ENCODE data around the gene SLC7A4.
"Not testable (repeated sequence)": the region's sequence is repeated elsewhere in the genome, so short reads cannot be mapped to it uniquely, and the experiment has no call there.

Gene SLC7A4

DNA sequence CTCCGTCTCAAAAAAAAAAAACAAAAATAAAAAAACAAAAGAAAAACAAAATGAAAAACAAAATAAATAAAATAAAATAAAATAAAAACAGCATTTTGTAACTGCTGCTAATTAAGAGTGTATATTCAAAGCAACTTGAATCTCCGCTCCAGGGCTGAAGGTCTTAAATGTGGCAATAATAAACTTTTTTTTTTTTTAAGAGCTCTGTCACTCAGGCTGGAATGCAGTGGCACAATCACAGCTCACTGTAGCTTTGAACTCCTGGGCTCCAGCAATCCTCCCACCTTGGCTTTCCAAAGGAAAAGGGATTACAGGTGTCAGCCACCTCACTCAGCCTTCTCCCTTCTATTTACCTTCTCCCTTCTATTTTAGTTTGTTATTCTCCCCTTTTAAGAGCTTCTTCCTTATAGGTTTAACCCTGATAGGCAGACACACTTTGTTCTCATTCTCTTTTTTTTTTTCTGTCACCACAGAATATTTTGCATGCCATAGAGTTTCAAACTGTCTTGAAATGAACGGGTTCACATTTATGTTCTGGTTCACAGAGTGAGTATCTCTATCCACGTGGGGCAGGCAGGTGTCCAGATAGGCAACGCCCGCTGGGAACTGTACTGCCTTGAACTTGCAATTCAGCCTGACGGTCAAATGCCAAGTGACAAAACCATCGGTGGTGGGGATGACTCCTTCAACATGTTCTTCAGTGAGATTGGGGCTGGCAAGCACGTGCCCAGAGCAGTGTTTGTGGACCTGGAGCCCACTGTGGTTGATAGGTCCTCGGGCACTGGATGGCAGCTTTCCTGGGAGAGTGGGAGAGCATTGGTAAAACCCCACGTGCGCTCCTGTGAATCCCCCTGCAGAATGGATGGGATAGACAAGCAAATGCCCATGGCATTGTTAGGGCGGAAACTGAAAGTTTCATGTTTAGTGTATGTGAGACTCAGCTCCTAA is 32.8 kb upstream of the SLC7A4 start:
- no peak for DNase-seq (ENCODE audit: low read depth)

DNA sequence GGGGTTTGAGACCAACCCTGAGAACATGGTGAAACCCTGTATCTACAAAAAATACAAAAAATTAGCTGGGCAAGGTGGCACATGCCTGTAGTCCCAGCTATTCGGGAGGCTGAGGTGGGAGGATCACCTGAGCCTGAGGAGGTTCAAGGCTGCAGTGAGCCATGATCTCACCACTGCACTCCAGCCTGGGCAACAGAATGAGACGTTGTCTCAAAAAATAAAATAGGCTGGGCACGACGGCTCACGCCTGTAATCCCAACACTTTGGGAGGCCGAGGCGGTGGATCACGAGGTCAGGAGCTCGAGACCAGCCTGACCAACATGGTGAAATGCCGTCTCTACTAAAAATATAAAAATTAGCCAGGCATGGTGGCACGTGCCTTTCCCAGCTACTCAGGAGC is 32.1 kb upstream of the SLC7A4 start:
- not testable (repeated sequence) for DNase-seq (ENCODE audit: low read depth)

DNA sequence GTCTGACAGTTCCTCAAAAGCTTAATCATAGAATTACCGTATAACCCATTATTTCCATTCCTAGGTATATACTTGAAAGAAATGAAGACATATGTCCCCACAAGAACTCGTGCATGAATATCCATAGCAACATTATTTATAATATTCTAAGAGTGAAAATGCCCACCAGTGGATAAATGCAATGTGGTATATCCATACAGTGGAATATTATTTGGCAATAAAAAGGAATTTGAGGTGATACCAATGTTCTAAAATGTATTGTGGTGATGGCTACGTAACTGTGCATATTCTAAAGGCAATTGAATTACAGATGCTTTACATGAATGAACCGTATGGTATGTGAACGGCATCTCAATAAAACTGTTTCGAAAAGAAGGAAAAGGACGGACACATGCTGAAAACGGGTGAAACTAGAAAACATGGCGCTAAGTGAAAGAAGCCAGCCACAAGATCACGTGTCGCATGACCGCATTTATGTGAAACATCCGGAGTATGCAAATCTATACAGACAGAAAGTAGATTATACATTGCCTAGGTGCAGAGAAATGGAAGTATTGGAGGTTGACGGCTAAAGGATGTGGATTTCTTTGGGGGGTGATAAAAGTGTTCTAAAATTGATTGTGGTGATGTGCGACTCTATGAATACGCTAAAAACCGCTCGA is 29.4 kb upstream of the SLC7A4 start:
- DNase-seq (ENCODE audit: low read depth), result not testable (repeated sequence)

DNA sequence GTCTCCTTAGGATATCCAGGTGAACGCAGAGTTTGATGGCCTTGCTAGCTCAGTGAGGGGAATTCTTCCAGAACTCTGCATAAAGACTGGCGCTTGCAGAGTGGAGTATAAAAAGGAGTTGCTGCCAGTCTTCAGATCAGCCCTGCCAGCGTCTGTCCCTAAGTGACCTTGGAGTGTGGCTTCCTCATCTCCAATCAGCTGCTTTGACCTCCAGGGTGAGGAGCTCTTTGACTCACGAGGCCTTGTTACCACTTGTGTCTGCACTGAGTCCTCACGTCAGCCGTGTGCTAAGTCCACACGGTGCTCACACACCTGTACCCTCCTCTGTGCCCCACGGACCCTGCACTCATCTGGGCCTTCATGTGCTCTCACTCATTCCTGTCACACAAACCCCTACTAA is 28.0 kb upstream of the SLC7A4 start:
- not testable (repeated sequence) for DNase-seq (ENCODE audit: low read depth)

DNA sequence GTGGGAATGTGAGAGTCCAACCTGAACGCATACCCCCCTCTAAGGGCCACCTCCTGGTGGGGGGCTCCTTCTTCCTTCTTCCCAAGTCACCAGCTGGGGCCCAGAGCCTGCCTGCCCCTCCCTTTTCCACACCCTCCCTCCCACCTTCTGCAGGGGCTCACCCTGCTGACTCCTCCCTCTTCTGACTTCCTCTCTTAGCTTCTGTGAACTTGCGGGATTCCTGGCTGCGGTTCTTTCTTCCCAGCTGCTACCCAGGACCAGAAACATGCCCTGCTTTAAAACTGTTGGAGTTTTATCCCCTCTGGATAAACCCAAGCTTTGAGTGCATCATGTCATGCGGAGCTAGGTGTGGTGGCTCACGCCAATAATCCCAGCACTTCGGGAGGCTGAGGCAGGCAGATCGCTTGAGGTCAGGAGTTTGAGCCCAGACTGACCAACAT is 23.5 kb upstream of the SLC7A4 start:
- no peak for DNase-seq (ENCODE audit: low read depth)

DNA sequence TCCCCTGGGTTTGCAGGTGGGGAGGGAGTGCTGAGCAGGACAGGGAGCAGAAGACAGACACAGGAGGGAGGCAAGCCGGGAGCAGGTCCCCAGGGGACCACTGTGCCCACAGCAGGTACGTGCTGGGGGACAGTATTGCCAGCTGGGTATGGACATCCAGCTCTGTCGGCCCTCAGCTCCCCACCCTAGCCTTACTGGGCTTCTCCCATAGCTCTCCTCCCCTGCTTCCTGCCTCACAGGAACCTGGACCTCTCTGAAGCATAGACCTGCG is 23.1 kb upstream of the SLC7A4 start:
- DNase-seq (ENCODE audit: low read depth), result no peak

DNA sequence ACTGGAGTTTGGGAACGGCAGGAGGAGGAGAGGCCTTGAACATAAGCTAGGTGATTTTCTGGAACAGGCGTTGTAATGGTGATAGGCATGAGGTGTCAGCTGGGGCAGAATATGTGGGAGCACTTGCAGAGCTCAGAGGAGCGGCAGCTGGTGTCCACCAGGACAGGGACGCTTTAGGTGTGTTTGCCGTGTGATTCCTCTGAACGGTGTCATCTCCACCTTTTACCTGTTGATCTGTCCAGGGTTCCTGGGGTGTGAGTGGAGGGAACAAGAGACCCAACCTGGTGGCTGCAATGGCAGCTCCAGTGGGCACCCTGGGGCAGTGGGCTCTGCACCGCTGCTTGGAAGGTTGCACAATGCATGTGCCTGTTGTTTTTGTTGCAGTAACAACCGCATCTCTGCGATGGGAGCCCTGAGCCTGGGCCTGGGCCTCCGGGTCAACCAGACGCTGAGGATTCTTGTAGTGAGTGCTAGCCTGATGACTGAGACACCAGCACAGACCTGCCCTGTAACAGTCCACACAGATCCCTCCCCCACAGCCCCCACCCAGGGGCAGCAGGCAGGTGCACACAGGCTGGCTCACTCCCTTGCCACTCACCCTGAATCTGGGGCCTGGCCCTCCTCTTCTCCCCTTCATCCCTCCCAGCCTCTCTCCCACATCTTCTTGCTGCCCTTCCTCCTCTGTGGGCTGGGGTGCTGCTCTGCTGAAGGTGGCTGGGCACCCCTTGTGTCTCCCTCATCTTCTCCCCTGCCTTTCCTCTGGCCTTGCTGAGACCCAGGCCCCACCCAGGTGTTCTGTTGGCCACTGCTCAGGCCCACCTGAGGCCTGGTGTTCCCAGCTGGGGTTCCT is 22.6 kb upstream of the SLC7A4 start:
- DNase-seq (ENCODE audit: low read depth), result no peak

DNA sequence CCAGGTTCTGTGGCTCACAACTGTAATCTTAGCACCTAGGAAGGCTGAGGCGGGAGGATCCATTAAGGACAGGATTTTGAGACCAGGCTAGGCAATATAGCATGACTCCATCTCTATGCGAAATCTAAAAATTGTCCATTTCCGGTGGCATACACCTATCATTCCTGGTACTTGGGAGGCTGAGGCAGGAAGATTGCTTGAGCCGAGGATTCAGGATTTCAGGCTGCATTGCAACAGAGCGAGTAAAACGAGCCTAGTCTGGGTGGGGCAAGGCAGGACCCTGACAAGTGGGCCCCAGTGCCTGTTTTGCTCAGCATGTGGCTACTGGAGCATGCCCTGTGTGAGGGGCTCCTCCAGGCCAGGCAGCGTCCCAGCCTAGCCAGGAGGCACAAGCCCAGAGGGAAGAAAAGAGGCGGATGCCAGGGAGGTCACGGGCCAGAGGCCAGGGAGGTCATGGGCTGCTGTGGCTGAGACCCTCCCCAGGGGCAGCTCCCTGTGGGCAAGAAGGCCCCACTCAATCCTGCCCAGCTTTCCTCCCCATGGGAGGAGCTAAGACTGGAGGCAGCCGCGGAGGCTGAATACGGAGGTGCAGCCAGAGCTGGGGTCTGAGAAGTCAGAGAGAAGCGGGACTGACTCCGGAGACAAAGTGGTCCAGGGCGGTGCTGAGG is 21.8 kb upstream of the SLC7A4 start:
- DNase-seq (ENCODE audit: low read depth), result no peak

DNA sequence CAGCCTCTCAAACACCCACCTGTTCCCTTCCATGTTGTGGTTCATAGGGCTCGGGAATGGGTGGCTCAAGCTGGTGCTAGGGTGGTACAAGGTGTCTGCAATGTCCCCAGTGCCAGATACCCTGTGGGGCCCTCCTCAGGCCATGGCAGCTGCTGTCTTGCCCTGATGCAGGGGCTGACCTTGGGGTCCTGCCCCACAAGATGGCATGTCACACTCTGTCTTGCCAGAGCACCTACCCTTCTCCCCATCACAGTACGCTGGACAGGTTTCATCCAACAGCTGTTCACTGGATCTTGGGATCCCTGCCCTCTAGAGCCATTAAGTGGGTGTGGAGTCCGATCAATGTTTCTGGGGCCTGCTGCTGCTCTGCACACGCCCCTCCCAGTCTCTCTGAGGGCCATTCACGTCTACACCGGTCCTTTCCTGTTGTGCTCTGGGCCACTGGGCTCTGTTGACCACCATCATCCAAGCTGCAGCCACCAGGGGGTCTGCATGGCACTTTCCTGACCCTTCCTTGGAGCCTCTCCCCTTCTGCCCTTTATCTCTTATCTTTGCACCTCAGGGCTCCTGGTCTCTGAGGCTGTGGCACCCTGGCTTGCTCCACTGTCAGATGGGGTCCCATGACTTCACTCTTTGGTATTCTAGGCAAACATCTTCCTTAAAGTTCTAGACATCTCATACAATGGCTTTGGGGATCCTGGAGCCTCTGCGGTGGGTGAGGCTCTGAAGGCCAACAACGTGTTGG is 20.5 kb upstream of the SLC7A4 start:
- no peak for DNase-seq (ENCODE audit: low read depth)

DNA sequence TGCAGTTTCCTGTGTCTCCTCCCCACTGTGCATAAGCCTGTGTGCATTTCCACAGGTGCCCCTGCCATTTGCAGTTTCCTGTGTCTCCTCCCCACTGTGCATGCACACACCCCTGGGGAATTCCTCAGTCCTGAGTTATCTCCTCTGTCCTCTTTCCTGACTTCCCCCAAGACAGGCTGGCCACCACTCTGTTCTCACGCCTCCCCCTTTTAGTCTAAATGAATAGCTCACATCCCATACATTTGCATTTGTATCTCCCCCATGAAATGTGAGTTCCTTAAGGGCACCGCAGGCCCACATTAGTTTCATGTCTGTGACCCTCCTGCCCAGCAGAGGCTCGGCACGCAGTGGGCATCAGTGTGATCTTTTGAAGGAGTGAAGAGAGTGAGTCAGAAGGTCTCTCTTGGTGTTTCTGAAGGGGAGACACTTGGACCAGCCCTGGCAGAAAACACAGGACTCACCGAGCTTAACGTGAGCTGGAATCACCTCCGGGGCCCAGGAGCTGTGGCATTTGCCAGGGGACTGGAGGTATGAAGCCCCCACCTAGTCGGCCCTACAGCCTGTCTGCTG is 19.6 kb upstream of the SLC7A4 start:
- DNase-seq (ENCODE audit: low read depth), result no peak

DNA sequence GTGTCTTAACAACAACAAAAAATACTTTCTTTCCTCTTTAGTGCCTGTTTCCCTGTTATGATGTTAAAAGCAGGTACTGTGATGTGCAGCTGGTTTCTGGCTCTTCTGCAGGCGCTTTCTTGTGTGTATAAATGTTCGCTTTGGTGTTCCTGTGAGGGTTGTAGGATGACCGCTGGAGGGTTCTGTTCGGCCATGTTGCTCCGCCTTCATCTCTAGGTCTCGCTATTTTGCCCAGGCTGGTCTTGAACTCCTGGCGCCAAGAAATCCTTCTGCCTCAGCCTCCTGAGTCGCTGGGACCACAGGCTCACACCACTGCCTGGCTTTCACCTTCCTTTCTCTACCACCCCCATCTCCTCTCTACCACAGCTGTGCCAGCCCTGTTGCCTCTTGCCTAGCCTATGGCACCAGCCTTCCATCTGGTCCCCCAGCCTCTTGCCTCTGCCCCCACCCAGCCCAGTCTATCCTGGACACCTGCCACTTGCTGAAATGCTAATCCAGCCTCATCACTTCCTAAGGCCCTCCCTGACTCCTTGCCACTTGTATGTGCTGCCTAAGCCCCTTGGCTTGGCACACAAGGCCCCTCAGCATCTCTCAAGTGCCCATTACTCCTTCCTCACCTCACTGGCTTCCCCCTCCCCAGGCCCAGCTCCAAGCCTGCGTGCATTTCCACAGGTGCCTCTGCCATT is 18.9 kb upstream of the SLC7A4 start:
- no peak for DNase-seq (ENCODE audit: low read depth)

DNA sequence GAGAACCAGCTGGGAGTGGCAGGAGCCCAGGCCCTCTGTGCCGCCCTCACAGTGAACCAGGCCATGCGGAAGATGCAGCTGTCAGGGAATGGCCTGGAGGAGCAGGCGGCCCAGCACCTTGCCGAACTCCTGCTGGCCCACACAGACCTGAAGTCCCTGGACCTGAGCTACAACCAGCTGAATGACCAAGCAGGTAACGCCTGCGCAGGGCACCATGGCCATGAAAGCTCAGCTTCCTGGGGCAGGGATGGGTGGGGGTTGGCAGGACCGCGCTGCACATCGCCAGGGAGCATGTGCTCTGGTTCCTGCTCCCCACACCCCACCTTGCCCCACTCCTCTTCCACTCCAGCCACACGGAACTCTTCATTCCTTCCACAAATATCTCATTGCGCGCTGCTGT is 16.6 kb upstream of the SLC7A4 start:
- not testable (repeated sequence) for DNase-seq (ENCODE audit: low read depth)

DNA sequence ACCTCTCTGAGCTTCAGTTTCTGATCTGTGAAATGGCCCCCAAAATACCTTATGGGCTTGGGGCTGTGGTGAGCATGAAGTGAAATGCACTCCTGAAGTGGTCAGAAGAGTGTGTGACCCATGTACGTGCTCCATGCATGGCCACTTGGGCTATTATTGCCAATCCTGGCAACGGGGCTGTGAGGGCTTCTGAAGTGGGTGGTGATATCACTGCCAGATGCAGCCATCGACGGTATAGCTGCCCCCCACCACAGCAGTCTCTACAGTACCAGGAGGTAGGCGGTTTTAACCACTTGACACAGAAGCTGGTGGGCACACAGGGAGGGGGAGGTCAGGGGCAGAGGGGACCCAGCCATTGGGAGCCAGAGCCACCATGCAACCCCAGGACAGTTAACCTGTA is 16.1 kb upstream of the SLC7A4 start:
- not testable (repeated sequence) for DNase-seq (ENCODE audit: low read depth)

DNA sequence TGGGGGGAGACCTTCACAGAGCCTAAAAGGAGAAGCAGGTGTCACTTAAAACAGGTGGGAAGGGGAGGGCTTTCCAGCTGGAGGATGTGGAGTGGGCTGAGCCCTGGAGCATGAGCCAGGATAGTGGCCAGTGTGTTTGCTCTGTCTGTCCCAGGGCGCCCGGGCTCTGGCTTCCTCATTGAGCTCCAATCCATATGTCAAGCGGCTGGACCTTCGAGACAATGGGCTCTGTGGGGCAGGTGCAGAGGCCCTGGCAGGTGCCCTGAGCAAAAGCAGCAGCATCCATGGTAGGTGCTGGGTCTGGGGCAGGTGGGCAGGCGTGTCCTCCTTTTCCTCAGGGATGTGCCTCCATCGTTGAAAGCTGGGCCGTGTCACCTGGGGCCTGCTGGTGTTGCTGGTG is 15.4 kb upstream of the SLC7A4 start:
- no peak for DNase-seq (ENCODE audit: low read depth)

DNA sequence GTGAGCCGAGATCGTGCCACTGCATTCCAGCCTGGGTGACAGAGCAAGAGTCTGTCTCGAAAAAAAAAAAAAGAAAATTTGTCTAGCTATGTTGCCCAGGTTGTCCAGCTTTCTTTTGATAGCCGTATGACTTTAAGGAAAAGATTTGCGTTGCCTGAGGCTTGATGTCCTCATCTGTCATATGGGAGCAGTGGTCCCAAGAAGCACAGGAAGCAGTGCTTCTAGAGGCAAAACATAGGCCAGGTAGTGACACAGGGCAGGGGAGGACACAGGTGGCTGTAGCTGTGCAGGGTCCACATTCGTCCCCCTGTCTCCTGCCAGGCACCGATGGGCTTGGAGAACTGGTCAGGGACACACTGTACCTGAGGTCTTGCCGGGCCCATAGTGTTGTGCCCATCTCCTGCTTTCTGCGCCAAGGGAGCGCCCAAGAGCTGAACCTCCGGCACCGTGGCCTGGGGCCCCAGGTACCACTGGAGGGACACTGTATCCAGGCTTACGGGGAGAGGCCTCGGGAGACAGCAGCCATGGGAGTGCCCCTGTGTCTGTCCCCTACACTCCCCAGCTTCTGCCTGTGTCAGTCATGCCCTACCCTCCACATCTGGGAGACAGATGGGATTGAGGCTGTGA is 14.8 kb upstream of the SLC7A4 start:
- DNase-seq (ENCODE audit: low read depth), result no peak

DNA sequence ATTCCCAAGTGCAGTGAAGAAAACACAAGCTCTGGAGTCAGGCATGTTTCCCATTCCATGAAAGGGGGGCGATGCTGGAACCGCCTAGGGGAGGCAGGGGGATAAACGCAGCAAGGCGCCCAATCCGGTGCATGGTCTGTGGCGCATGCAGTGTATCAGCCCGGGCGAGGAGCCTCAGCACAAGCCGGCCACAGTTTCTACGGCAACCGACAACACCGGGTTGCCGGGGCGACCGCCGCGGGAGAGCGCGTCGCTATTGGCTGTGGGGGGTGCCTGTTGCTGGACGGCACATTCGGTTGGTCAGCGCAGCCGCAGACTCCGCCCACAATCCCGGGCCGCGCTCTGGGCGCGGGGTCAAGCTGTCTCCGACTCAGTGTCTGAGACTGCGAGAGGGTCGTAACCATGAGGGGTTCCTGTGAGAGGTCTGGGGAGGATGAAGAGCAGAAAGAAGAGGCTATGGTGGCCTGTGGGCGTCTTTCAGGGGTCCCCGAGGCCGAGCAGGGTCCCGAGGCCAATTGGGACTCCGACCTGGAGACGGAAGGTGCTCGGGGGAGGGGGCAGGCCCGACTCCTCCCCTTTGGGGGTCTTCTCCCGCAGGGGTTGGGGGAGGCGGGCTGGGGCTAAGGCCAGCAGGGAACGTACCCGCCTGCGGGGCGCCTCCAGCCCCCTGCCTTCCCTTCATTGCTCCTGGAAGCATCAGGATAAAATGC is 13.4 kb upstream of the SLC7A4 start, which contains the start of gene LRRC74B:
Gene LRRC74B (plus strand): TSS at position 362 of the 710 bp plus-strand sequence. CDS start 41 bp downstream, at position 403.
- DNase-seq (ENCODE audit: low read depth), result peak; percentile 48

DNA sequence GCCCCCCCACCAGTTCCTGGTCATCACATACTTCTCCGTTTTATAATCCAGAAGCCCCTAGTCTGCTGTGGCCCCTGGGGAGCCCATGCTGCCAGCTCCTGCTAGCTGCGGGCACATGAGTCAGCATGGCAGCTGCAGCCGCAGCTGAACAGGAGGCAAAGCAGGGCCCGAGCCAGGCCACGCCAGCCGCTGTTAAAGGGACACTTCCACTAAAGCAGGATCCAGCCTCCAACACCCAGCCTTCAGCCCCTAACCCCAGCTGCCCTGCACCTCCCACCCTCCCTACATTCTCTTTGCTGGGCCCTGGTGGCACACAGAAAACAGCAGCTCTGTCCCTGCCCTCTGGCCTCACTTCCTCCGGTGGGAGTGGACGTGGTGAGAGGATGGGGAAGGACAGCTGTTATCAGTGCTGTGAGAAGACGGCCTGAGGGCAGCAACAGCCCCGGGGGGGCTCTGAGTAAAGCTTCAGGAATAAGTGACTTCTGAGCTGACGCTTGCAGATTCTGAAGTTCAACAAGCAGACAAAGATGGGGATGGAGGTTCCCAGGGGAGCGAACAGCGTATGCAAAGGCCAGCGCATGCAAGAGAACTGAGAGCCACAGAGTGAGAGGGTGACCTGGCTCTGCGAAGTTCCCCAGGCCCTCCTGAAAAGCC is 12.7 kb upstream of the SLC7A4 start:
- DNase-seq (ENCODE audit: low read depth), result peak; percentile 36

DNA sequence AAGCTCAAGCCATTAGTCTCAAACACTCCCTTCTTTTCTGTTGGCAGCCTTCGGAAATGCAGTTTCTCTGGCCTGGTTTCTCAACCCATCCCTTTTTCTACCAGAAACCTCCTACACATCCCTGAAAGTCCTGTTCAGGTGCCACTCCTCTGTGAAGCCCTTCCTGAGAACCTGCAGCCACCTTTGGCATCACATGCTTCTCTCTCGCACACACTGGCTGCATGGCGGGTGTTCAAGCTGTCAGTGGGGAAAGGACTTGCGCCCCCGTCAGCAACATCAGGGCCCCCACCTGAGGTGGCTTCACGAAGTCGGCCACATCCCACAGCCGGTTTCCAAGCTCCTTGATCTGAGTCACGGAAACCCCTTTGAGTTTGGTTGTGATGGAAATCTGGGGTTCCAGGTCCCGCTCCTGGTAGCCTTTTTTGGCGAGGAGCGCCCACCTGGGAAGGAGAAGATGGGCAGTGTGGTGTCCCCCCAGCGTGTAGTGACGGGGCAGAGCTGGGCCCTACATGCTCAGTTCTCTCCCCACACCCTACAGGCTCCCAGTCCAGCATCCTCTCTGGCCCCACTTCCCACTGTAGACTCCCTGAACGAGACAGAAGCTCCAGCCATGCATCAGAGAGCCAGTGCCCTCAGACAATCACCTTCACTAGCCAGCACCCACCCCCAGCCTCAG is 11.6 kb upstream of the SLC7A4 start:
- DNase-seq (ENCODE audit: low read depth), result no peak
